K562 (cell line): Measurements from ENCODE around the gene LST1. TPM values are rescaled to one million over a fixed set of nuclear protein-coding genes. Genes with fewer than 3 reads are reported as not detected.

Source experiments
- BRD4 ChIP-seq: fragments of 200-600 bp; sonication (generic); IDR thresholded peaks from 2 replicates; pipeline ENCODE4 v1.6.1; 2017; ENCODE audit warnings: inconsistent platforms
- CEBPB ChIP-seq: fragments of 450-650 bp; IDR thresholded peaks from 2 replicates; pipeline ENCODE4 v1.6.1; 2016; ENCODE audit warnings: missing genetic modification characterization, missing compliant biosample characterization
- DPF2 ChIP-seq: fragments of 450-650 bp; IDR thresholded peaks from 2 replicates; pipeline ENCODE4 v1.6.1; 2016
- HMGN3 ChIP-seq: IDR thresholded peaks from 2 replicates; pipeline ENCODE4 v1.6.1; 2011; ENCODE audit warnings: borderline replicate concordance, low read depth, mild to moderate bottlenecking, mixed read lengths, low read length; ENCODE audit not compliant: insufficient read length; ENCODE audit errors: extremely low read depth
- HSF4 ChIP-seq: fragments of 250-450 bp; sonication (Bioruptor Pico); IDR thresholded peaks from 2 replicates; pipeline ENCODE4 v2.1.2; 2022; ENCODE audit warnings: mild to moderate bottlenecking, moderate library complexity, borderline replicate concordance
- KDM4B ChIP-seq, 2 experiments: fragments of 450-650 bp in 1 of 2; sonication (generic) in 1 of 2; IDR thresholded peaks; 2 replicates each; pipeline ENCODE4 v1.6.1; 2016 to 2017; ENCODE audit warnings: borderline replicate concordance in 2 of 2, antibody characterized with exemption in 1 of 2, low read depth in 1 of 2, mild to moderate bottlenecking in 1 of 2
- L3MBTL2 ChIP-seq: fragments of 450-650 bp; IDR thresholded peaks from 2 replicates; pipeline ENCODE4 v1.6.1; 2016; ENCODE audit warnings: mild to moderate bottlenecking, moderate library complexity
- NBN ChIP-seq: fragments of 450-650 bp; IDR thresholded peaks from 2 replicates; pipeline ENCODE4 v1.6.1; 2016; ENCODE audit warnings: low read depth, mild to moderate bottlenecking
- NRF1 ChIP-seq, 2 experiments: fragments of 450-650 bp; IDR thresholded peaks in 1 of 2; conservative IDR thresholded peaks in 1 of 2; 2 replicates each; pipeline ENCODE4 v1.6.1; 2014; ENCODE audit warnings: mild to moderate bottlenecking in 2 of 2
- PHF21A ChIP-seq: fragments of 450-650 bp; IDR thresholded peaks from 2 replicates; pipeline ENCODE4 v1.6.1; 2017; ENCODE audit warnings: low read depth, borderline replicate concordance
- RUNX1 ChIP-seq: sonication (generic); IDR thresholded peaks from 2 replicates; pipeline ENCODE4 v1.6.1; 2016; ENCODE audit warnings: antibody characterized with exemption, low read depth
- SMAD2 ChIP-seq: fragments of 150-350 bp; IDR thresholded peaks from 2 replicates; pipeline ENCODE4 v1.6.1; 2014; ENCODE audit warnings: low read depth, mild to moderate bottlenecking, low read length
- TGIF2 ChIP-seq: sonication (generic); formaldehyde crosslinking; IDR thresholded peaks from 2 replicates; pipeline ENCODE4 v1.8.1; 2022; ENCODE audit warnings: mild to moderate bottlenecking, missing genetic modification reagents, moderate library complexity
- ZFP1 ChIP-seq: fragments of 450-650 bp; formaldehyde crosslinking; IDR thresholded peaks from 2 replicates; pipeline ENCODE4 v1.4.0; 2020; ENCODE audit warnings: mild to moderate bottlenecking, mixed read lengths
- ZNF23 ChIP-seq: fragments of 250-450 bp; sonication (Bioruptor Pico); IDR thresholded peaks from 2 replicates; pipeline ENCODE4 v1.4.0; 2020; ENCODE audit warnings: mild to moderate bottlenecking
- ZNF785 ChIP-seq: fragments of 250-450 bp; sonication (Bioruptor Pico); IDR thresholded peaks from 2 replicates; pipeline ENCODE4 v1.4.0; 2020; ENCODE audit warnings: mild to moderate bottlenecking
- polyA plus RNA-seq, 8 experiments: library from polyadenylated mRNA; depleted of rRNA in 4 of 8; stranded (reverse) in 5 of 8; unstranded in 3 of 8; fragments of >200 nt; fragmentation: Nextera tagmentation in 2 of 8; fragmentation: Illumina TruSeq in 1 of 8; extraction: Ambion mirVana in 2 of 8; extraction: Trizol in 1 of 8; gene quantifications; 2 replicates each; pipeline versions ENCODE4 v1.2.1 to v1.2.3, GENCODE V29; 2011 to 2014; ENCODE audit warnings: inconsistent platforms in 1 of 8, missing spikeins in 1 of 8
- total RNA-seq, 7 experiments: library from RNA; depleted of rRNA in 6 of 7; stranded (reverse); fragments of >200 nt in 6 of 7; fragmentation: Illumina TruSeq in 2 of 7; extraction: Trizol in 2 of 7; gene quantifications; 2 replicates each; pipeline versions ENCODE4 v1.2.1 to v1.2.3, GENCODE V29; 2011 to 2021; ENCODE audit warnings: low replicate concordance in 1 of 7
- TF ChIP-seq, protein P1 (sequence below): fragments of 200-800 bp; sonication (Bioruptor generic); IDR thresholded peaks from 2 replicates; pipeline ENCODE4 v1.6.1; 2017; ENCODE audit warnings: missing genetic modification characterization, missing compliant biosample characterization
- TF ChIP-seq, protein P2 (sequence below): fragments of 200-400 bp; formaldehyde crosslinking; IDR thresholded peaks from 2 replicates; pipeline ENCODE4 v1.6.1; 2017; ENCODE audit warnings: mild to moderate bottlenecking, low read depth, low read length, moderate library complexity
- TF ChIP-seq, protein P3 (sequence below), 2 experiments: fragments of 150-350 bp in 1 of 2; IDR thresholded peaks; 2 replicates each; pipeline ENCODE4 v1.6.1; 2012 to 2016; ENCODE audit warnings: low read depth in 2 of 2, low read length in 2 of 2, mild to moderate bottlenecking in 1 of 2, moderate library complexity in 1 of 2
- TF ChIP-seq, protein P4 (sequence below): IDR thresholded peaks from 2 replicates; pipeline ENCODE4 v1.6.1; 2014; ENCODE audit warnings: antibody characterized with exemption

The LST1 gene
- total and polyA plus RNA-seq, 9 of the 15 experiments (the other 6 are each of a cell fraction or from before 2014, with no cell fraction given), result 0.82 to 7.8 (median 1.7) TPM

DNA sequence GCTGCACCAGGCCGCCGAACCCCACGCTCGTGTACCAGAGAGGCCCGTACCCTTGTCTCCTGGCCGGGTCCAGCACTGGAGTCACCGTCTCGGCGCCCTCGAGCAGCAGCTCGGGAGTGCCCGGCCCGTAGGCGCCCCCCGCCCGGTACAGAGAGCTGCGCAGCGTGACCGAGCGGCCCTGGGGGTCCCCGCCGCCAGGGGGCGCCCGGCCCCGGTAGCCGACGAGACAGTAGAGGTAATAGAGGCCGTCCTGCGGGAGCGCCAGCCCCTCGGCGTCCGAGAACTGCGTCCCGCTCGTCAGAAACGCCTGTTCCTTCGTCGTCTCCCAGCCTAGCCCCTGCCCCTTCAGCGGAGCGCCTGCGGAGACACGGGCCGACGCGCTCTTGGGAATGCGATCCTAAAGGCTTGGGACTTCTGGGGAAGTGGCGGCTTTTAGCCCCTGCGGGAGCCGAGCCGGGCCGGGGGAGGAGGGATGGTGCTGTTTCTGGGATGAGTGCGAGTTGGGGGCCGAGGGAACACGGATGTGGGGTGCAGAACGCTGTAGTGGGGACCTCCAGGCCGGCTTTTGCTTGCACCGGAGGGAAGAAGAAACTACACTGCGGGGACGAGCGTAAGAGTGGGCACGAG is 5.2 kb upstream of the LST1 start (continued):
- TF ChIP-seq HSF4, result no peak
- no peak for TF ChIP-seq DPF2
- TF ChIP-seq KDM4B (IDR thresholded peaks at IDR 0.05; ENCODE audit: borderline replicate concordance in 2 of 2, low read depth in 1 of 2), result no peak
- TF ChIP-seq NRF1 (conservative IDR thresholded peaks at IDR 0.05 in 1 of 2, IDR thresholded peaks at IDR 0.05 in 1 of 2), result peak; percentile 81 to 85
- TF ChIP-seq L3MBTL2, result peak; percentile 90
- TF ChIP-seq, protein P1, sequence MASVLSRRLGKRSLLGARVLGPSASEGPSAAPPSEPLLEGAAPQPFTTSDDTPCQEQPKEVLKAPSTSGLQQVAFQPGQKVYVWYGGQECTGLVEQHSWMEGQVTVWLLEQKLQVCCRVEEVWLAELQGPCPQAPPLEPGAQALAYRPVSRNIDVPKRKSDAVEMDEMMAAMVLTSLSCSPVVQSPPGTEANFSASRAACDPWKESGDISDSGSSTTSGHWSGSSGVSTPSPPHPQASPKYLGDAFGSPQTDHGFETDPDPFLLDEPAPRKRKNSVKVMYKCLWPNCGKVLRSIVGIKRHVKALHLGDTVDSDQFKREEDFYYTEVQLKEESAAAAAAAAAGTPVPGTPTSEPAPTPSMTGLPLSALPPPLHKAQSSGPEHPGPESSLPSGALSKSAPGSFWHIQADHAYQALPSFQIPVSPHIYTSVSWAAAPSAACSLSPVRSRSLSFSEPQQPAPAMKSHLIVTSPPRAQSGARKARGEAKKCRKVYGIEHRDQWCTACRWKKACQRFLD, result peak; percentile 71
- TF ChIP-seq BRD4, result no peak
- TF ChIP-seq, protein P2, sequence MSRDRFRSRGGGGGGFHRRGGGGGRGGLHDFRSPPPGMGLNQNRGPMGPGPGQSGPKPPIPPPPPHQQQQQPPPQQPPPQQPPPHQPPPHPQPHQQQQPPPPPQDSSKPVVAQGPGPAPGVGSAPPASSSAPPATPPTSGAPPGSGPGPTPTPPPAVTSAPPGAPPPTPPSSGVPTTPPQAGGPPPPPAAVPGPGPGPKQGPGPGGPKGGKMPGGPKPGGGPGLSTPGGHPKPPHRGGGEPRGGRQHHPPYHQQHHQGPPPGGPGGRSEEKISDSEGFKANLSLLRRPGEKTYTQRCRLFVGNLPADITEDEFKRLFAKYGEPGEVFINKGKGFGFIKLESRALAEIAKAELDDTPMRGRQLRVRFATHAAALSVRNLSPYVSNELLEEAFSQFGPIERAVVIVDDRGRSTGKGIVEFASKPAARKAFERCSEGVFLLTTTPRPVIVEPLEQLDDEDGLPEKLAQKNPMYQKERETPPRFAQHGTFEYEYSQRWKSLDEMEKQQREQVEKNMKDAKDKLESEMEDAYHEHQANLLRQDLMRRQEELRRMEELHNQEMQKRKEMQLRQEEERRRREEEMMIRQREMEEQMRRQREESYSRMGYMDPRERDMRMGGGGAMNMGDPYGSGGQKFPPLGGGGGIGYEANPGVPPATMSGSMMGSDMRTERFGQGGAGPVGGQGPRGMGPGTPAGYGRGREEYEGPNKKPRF, result no peak
- peak; percentile 91 for TF ChIP-seq HMGN3
- TF ChIP-seq TGIF2 (CRISPR knock-in tag), result no peak; the same call in 1 of the 2 replicates
- no peak for TF ChIP-seq SMAD2
- no peak for TF ChIP-seq RUNX1
- TF ChIP-seq, protein P3, sequence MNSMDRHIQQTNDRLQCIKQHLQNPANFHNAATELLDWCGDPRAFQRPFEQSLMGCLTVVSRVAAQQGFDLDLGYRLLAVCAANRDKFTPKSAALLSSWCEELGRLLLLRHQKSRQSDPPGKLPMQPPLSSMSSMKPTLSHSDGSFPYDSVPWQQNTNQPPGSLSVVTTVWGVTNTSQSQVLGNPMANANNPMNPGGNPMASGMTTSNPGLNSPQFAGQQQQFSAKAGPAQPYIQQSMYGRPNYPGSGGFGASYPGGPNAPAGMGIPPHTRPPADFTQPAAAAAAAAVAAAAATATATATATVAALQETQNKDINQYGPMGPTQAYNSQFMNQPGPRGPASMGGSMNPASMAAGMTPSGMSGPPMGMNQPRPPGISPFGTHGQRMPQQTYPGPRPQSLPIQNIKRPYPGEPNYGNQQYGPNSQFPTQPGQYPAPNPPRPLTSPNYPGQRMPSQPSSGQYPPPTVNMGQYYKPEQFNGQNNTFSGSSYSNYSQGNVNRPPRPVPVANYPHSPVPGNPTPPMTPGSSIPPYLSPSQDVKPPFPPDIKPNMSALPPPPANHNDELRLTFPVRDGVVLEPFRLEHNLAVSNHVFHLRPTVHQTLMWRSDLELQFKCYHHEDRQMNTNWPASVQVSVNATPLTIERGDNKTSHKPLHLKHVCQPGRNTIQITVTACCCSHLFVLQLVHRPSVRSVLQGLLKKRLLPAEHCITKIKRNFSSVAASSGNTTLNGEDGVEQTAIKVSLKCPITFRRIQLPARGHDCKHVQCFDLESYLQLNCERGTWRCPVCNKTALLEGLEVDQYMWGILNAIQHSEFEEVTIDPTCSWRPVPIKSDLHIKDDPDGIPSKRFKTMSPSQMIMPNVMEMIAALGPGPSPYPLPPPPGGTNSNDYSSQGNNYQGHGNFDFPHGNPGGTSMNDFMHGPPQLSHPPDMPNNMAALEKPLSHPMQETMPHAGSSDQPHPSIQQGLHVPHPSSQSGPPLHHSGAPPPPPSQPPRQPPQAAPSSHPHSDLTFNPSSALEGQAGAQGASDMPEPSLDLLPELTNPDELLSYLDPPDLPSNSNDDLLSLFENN (IDR thresholded peaks at IDR 0.05; ENCODE audit: low read depth in 2 of 2, low read length in 2 of 2), result 0 out of 4 replicates have a peak, but pooled peaks of 1 of the 2 experiments have one; percentile 36
- no peak for TF ChIP-seq ZNF23
- peak; percentile 73 for TF ChIP-seq NBN
- peak; percentile 69; the same call in 1 of the 2 replicates for TF ChIP-seq PHF21A
- TF ChIP-seq ZFP1 (CRISPR knock-in tag), result no peak
- no peak for TF ChIP-seq ZNF785 (CRISPR knock-in tag)
- TF ChIP-seq CEBPB (tag), result no peak
- TF ChIP-seq, protein P4, sequence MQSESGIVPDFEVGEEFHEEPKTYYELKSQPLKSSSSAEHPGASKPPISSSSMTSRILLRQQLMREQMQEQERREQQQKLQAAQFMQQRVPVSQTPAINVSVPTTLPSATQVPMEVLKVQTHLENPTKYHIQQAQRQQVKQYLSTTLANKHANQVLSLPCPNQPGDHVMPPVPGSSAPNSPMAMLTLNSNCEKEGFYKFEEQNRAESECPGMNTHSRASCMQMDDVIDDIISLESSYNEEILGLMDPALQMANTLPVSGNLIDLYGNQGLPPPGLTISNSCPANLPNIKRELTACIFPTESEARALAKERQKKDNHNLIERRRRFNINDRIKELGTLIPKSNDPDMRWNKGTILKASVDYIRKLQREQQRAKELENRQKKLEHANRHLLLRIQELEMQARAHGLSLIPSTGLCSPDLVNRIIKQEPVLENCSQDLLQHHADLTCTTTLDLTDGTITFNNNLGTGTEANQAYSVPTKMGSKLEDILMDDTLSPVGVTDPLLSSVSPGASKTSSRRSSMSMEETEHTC, result no peak
